K562 (cell line): ENCODE measurements around the gene COPS9. TPM values are rescaled to one million over a fixed set of nuclear protein-coding genes. Genes with fewer than 3 reads are reported as not detected.

Experiments used
- ATAC-seq: fragments of 200-7000 bp; cut with Tn5 transposase; 3 replicates; pipeline ENCODE4 v1.9.1; 2020; ENCODE audit warnings: moderate library complexity
- BruUV-seq: library from RNA; stranded (reverse); fragments of 400-500 nt; replicated peaks from 2 replicates; lab custom pipeline; 2021; lab: Mats Ljungman, UMichigan
- CTCF ChIA-PET: fragments of 300-600 bp; formaldehyde crosslinking; extraction: SDS; loops from one replicate; lab custom pipeline; 2021; ENCODE audit warnings: low intra/inter-chr PET ratio; lab: Yijun Ruan, JAX
- POLR2A ChIA-PET: fragments of 300-600, 350-650 bp; sonication (Branson Sonifier 250); formaldehyde crosslinking; extraction: SDS; loops from one replicate; lab custom pipeline; 2021; ENCODE audit warnings: antibody characterized with exemption, inconsistent platforms; lab: Yijun Ruan, JAX
- DNase-seq, 4 experiments: peaks; one replicate each; pipeline versions ENCODE4 v3.0.0 to v3.0.0-alpha.2; 2011 to 2018; ENCODE audit warnings: low spot score in 3 of 4, mixed read lengths in 3 of 4; ENCODE audit errors: extremely low read depth in 1 of 4
- FAIRE-seq: peaks from 2 replicates; lab custom pipeline; 2011; peaks lifted over from hg19 to GRCh38; lab: Jason Lieb, UNC
- H2AFZ ChIP-seq: 2 replicates; pipeline ENCODE4 v1.6.0; 2011; ENCODE audit warnings: low read depth, low read length, control low read depth, inconsistent platforms
- H3K27ac ChIP-seq: fragments of 200-600 bp; 3 replicates; pipeline ENCODE4 v1.8.0; 2011; ENCODE audit warnings: low read depth, mild to moderate bottlenecking, control low read depth, inconsistent platforms, low read length, moderate library complexity, mixed read lengths; ENCODE audit errors: extremely low read depth
- H3K27me3 ChIP-seq, 2 experiments: fragments of 300-600 bp in 1 of 2; 2 replicates in 1 of 2; 3 replicates in 1 of 2; pipeline versions ENCODE4 v1.6.0 to v1.8.0; 2011; ENCODE audit warnings: inconsistent platforms in 2 of 2, low read length in 2 of 2, mild to moderate bottlenecking in 1 of 2, mixed read lengths in 1 of 2, moderate library complexity in 1 of 2; ENCODE audit not compliant: control insufficient read depth in 2 of 2, insufficient read depth in 2 of 2
- H3K36me3 ChIP-seq: fragments of 300-600 bp; 3 replicates; pipeline ENCODE4 v1.8.0; 2011; ENCODE audit warnings: mild to moderate bottlenecking, low read length, inconsistent platforms; ENCODE audit not compliant: control insufficient read depth, insufficient read depth
- H3K4me1 ChIP-seq, 2 experiments: fragments of 200-600 bp in 1 of 2; replicated peaks in 1 of 2; 2 replicates in 1 of 2; 3 replicates in 1 of 2; pipeline versions ENCODE4 v1.5.1 to v1.8.0; 2011; ENCODE audit warnings: inconsistent platforms in 2 of 2, low read length in 2 of 2, mild to moderate bottlenecking in 1 of 2, mixed read lengths in 1 of 2, moderate library complexity in 1 of 2; ENCODE audit not compliant: control insufficient read depth in 2 of 2, insufficient read depth in 2 of 2
- H3K4me2 ChIP-seq: 2 replicates; pipeline ENCODE4 v1.6.1; 2011; ENCODE audit warnings: low read length, control low read depth, inconsistent platforms, mixed read lengths; ENCODE audit not compliant: insufficient read depth
- H3K4me3 ChIP-seq: fragments of 200-600 bp; sonication (generic), shearing (Covaris generic); 2 replicates; pipeline ENCODE4 v1.5.1; 2016; ENCODE audit warnings: control low read depth, inconsistent platforms
- H3K79me2 ChIP-seq: fragments of 200-600 bp; 3 replicates; pipeline ENCODE4 v1.8.0; 2011; ENCODE audit warnings: low read length, inconsistent platforms; ENCODE audit not compliant: control insufficient read depth, insufficient read depth
- H3K9ac ChIP-seq, 2 experiments: 2 replicates each; pipeline versions ENCODE4 v1.6.0 to v1.6.1; 2011; ENCODE audit warnings: low read depth in 2 of 2, low read length in 2 of 2, control low read depth in 1 of 2, inconsistent platforms in 1 of 2, mild to moderate bottlenecking in 1 of 2, mixed read lengths in 1 of 2; ENCODE audit not compliant: insufficient read depth in 1 of 2
- H3K9me1 ChIP-seq: one replicate; pipeline ENCODE4 v1.6.0; 2011; ENCODE audit warnings: inconsistent platforms, mild to moderate bottlenecking, low read length, moderate library complexity; ENCODE audit not compliant: control insufficient read depth, insufficient read depth
- H3K9me3 ChIP-seq: replicated peaks from 2 replicates; pipeline ENCODE4 v1.5.1; 2011; ENCODE audit warnings: low read depth, low read length, inconsistent platforms; ENCODE audit not compliant: control insufficient read depth, insufficient read depth
- H4K20me1 ChIP-seq: replicated peaks from 2 replicates; pipeline ENCODE4 v1.6.1; 2011; ENCODE audit warnings: low read length, inconsistent platforms, mixed read lengths; ENCODE audit not compliant: control insufficient read depth, insufficient read depth
- COPS2 ChIP-seq: fragments of 450-650 bp; conservative IDR thresholded peaks from 2 replicates; pipeline ENCODE4 v1.6.1; 2016; ENCODE audit warnings: mild to moderate bottlenecking, moderate library complexity
- FOXK2 ChIP-seq, 2 experiments: fragments of 450-650 bp; IDR thresholded peaks in 1 of 2; conservative IDR thresholded peaks in 1 of 2; 2 replicates each; pipeline ENCODE4 v1.6.1; 2016; ENCODE audit warnings: low read depth in 2 of 2, mild to moderate bottlenecking in 1 of 2
- NUFIP1 ChIP-seq: fragments of 450-650 bp; IDR thresholded peaks from 2 replicates; pipeline ENCODE4 v1.6.1; 2018; ENCODE audit not compliant: partially characterized antibody
- POLR3G ChIP-seq: IDR thresholded peaks from 2 replicates; pipeline ENCODE4 v1.6.1; 2011; ENCODE audit not compliant: insufficient read length, insufficient replicate concordance; ENCODE audit errors: extremely low read depth
- PTRF ChIP-seq: fragments of 450-650 bp; IDR thresholded peaks from 2 replicates; pipeline ENCODE4 v1.6.1; 2016; ENCODE audit warnings: mild to moderate bottlenecking, missing genetic modification characterization, missing compliant biosample characterization
- PTTG1 ChIP-seq: fragments of 450-650 bp; IDR thresholded peaks from 2 replicates; pipeline ENCODE4 v1.6.1; 2016; ENCODE audit warnings: low read depth, mild to moderate bottlenecking, missing genetic modification characterization, missing compliant biosample characterization
- RBBP5 ChIP-seq: fragments of 200-600 bp; sonication (generic); IDR thresholded peaks from 2 replicates; pipeline ENCODE4 v1.6.1; 2012; ENCODE audit warnings: borderline replicate concordance, mild to moderate bottlenecking, low read length, control low read depth, inconsistent platforms; ENCODE audit not compliant: insufficient read depth, poor library complexity, severe bottlenecking
- SAFB ChIP-seq: fragments of 200-400 bp; formaldehyde crosslinking; IDR thresholded peaks from 2 replicates; pipeline ENCODE4 v1.6.1; 2017; ENCODE audit warnings: low read depth, low read length, borderline replicate concordance
- ZSCAN32 ChIP-seq: fragments of 450-650 bp; formaldehyde crosslinking; IDR thresholded peaks from 2 replicates; pipeline ENCODE4 v1.4.0; 2020; ENCODE audit warnings: mild to moderate bottlenecking, moderate library complexity
- WGBS: fragments of 100-300 bp; shearing (Covaris generic); methylation state at CpG from one replicate; pipeline ENCODE4 v1.1.6; 2016; ENCODE audit warnings: low coverage, mixed read lengths; ENCODE audit not compliant: insufficient coverage; ENCODE audit errors: missing lambda C conversion rate; 5-methylcytosine and 5-hydroxymethylcytosine counted together
- in situ Hi-C: fragments of 300-500 bp; cut with MboI; formaldehyde crosslinking; loops from 4 replicates; pipeline ENCODE4 v1.15.0; 2018; ENCODE audit warnings: inconsistent platforms, mixed read lengths
- intact Hi-C: fragments of 100-400 bp; cut with micrococcal nuclease; formaldehyde crosslinking; loops from 2 replicates; pipeline ENCODE4 v1.14.2; 2022
- polyA plus RNA-seq, 8 experiments: library from polyadenylated mRNA; depleted of rRNA in 4 of 8; stranded (reverse) in 5 of 8; unstranded in 3 of 8; fragments of >200 nt; fragmentation: Nextera tagmentation in 2 of 8; fragmentation: Illumina TruSeq in 1 of 8; extraction: Ambion mirVana in 2 of 8; extraction: Trizol in 1 of 8; gene quantifications; 2 replicates each; pipeline versions ENCODE4 v1.2.1 to v1.2.3, GENCODE V29; 2011 to 2014; ENCODE audit warnings: inconsistent platforms in 1 of 8, missing spikeins in 1 of 8
- total RNA-seq, 7 experiments: library from RNA; depleted of rRNA in 6 of 7; stranded (reverse); fragments of >200 nt in 6 of 7; fragmentation: Illumina TruSeq in 2 of 7; extraction: Trizol in 2 of 7; gene quantifications; 2 replicates each; pipeline versions ENCODE4 v1.2.1 to v1.2.3, GENCODE V29; 2011 to 2021; ENCODE audit warnings: low replicate concordance in 1 of 7
- TF ChIP-seq, protein P1 (sequence below): fragments of 450-650 bp; IDR thresholded peaks from 2 replicates; pipeline ENCODE4 v1.6.1; 2017; ENCODE audit warnings: antibody characterized with exemption
- TF ChIP-seq, protein P2 (sequence below): sonication (generic); formaldehyde crosslinking; IDR thresholded peaks from 2 replicates; pipeline ENCODE4 v1.8.1; 2022; ENCODE audit warnings: missing genetic modification reagents

COPS9 gene
- total and polyA plus RNA-seq, 9 of the 15 experiments (the other 6 are each of a cell fraction or from before 2014, with no cell fraction given) = 55.0 to 281 (median 99.9) TPM

DNA sequence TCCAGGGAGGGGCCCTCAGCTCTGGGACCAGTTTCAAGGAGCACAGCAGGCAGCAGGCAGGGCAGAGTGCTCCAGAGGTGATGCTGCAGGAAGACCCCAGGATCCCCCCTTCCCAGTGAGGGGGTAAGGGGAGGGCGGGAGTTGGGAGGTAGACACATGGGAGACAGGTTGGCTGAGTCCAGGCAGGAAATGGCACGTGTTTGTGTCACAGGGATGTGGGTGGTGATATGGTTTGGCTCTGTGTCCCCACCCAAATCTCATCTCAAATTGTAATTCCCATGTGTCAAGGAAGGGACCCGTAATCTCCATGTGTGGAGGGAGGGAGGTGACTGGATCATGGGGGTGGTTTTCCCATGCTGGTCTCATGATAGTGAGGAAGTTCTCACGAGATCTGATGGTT lies 29.6 kb upstream of the COPS9 start:
- TF ChIP-seq ZSCAN32 (CRISPR knock-in tag) = no peak
- TF ChIP-seq PTRF = no peak
- TF ChIP-seq FOXK2 (conservative IDR thresholded peaks at IDR 0.05 in 1 of 2, IDR thresholded peaks at IDR 0.05 in 1 of 2; ENCODE audit: low read depth in 2 of 2) = no peak
- no peak for TF ChIP-seq COPS2
- no peak for TF ChIP-seq POLR3G
- TF ChIP-seq, protein P1, sequence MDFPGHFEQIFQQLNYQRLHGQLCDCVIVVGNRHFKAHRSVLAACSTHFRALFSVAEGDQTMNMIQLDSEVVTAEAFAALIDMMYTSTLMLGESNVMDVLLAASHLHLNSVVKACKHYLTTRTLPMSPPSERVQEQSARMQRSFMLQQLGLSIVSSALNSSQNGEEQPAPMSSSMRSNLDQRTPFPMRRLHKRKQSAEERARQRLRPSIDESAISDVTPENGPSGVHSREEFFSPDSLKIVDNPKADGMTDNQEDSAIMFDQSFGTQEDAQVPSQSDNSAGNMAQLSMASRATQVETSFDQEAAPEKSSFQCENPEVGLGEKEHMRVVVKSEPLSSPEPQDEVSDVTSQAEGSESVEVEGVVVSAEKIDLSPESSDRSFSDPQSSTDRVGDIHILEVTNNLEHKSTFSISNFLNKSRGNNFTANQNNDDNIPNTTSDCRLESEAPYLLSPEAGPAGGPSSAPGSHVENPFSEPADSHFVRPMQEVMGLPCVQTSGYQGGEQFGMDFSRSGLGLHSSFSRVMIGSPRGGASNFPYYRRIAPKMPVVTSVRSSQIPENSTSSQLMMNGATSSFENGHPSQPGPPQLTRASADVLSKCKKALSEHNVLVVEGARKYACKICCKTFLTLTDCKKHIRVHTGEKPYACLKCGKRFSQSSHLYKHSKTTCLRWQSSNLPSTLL = no peak
- no peak for TF ChIP-seq NUFIP1
- no peak for TF ChIP-seq SAFB
- no peak for TF ChIP-seq RBBP5
- no peak for TF ChIP-seq PTTG1
- TF ChIP-seq, protein P2, sequence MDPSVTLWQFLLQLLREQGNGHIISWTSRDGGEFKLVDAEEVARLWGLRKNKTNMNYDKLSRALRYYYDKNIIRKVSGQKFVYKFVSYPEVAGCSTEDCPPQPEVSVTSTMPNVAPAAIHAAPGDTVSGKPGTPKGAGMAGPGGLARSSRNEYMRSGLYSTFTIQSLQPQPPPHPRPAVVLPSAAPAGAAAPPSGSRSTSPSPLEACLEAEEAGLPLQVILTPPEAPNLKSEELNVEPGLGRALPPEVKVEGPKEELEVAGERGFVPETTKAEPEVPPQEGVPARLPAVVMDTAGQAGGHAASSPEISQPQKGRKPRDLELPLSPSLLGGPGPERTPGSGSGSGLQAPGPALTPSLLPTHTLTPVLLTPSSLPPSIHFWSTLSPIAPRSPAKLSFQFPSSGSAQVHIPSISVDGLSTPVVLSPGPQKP = no peak
- Histone ChIP-seq H3K9ac (no peak overlapping the region), H3K36me3 (no peaks in the 10 kb centered on the region), H3K9me3 (no peaks in the 10 kb centered on the region), H3K27ac (no peak overlapping the region), H3K4me1 (no peaks in the 10 kb centered on the region), H3K4me2 (no peak overlapping the region), H3K9me1 (no peaks in the 10 kb centered on the region), H3K27me3 (peaks cover 0 to 46% of the 10 kb centered on the region in 2 experiments; a peak in 3 of 5 replicates), H2AFZ (no peak overlapping the region), H3K79me2 (no peaks in the 10 kb centered on the region), H4K20me1 (no peaks in the 10 kb centered on the region), H3K4me3 (no peak overlapping the region)
- WGBS = 0% methylated on average over 2 of the region's 4 CpGs
- no peak for FAIRE-seq
- DNase-seq = no peak
- ChIA-PET CTCF (no interaction called here), POLR2A (no interaction called here)
- ATAC-seq = no peak
- in situ Hi-C loops (no loop called here), intact Hi-C loops (no loop called here)
- no TSS peak for BruUV-seq
